PC-9 (cell line): ENCODE data around the gene MCMBP. TPM values are rescaled to one million over a fixed set of nuclear protein-coding genes. Genes with fewer than 3 reads are reported as not detected.

ENCODE experiments used
- BruUV-seq: library from RNA; stranded (reverse); fragments of 400-500 nt; replicated peaks from 2 replicates; lab custom pipeline; 2021; lab: Mats Ljungman, UMichigan
- CTCF ChIA-PET: fragments of 300-600 bp; sonication (Branson Sonifier 250); formaldehyde crosslinking; loops from one replicate; lab custom pipeline; 2022; ENCODE audit warnings: antibody characterized with exemption; lab: Charles Lee
- POLR2A ChIA-PET: fragments of 300-600 bp; sonication (Branson Sonifier 250); formaldehyde crosslinking; loops from one replicate; lab custom pipeline; 2022; ENCODE audit warnings: antibody characterized with exemption; ENCODE audit not compliant: unreplicated experiment; lab: Charles Lee
- DNase-seq, 2 experiments: peaks; one replicate each; pipeline versions ENCODE4 v3.0.0 to v3.0.0-alpha.2; 2015 to 2022; ENCODE audit warnings: mixed read lengths in 1 of 2
- H2AFZ ChIP-seq: fragments of 200-600 bp; sonication (generic); 2 replicates; pipeline ENCODE4 v1.8.1; 2017; ENCODE audit warnings: antibody characterized with exemption
- H3F3A ChIP-seq: fragments of 200-600 bp; sonication (generic); 2 replicates; pipeline ENCODE4 v1.8.1; 2017; ENCODE audit warnings: antibody characterized with exemption, mild to moderate bottlenecking, low read depth; ENCODE audit not compliant: insufficient read depth
- H3K27ac ChIP-seq: fragments of 200-600 bp; sonication (generic); 2 replicates; pipeline ENCODE4 v1.6.1; 2016; ENCODE audit warnings: mixed run types
- H3K27me3 ChIP-seq: fragments of 200-600 bp; sonication (generic); 2 replicates; pipeline ENCODE4 v1.6.1; 2016; ENCODE audit warnings: low read depth, mixed run types; ENCODE audit not compliant: insufficient read depth
- H3K36me3 ChIP-seq: fragments of 200-600 bp; sonication (generic); 2 replicates; pipeline ENCODE4 v1.6.1; 2016; ENCODE audit warnings: low read depth, mixed run types
- H3K4me1 ChIP-seq: fragments of 200-600 bp; sonication (generic); replicated peaks from 2 replicates; pipeline ENCODE4 v1.6.1; 2016; ENCODE audit warnings: mixed run types; ENCODE audit not compliant: insufficient read depth
- H3K4me2 ChIP-seq: fragments of 200-600 bp; sonication (generic); 2 replicates; pipeline ENCODE4 v1.6.1; 2017; ENCODE audit warnings: mixed run types
- H3K4me3 ChIP-seq: fragments of 200-600 bp; sonication (generic); 2 replicates; pipeline ENCODE4 v1.6.1; 2016; ENCODE audit warnings: mixed run types
- H3K79me2 ChIP-seq: fragments of 200-600 bp; sonication (generic); 2 replicates; pipeline ENCODE4 v1.6.1; 2017; ENCODE audit warnings: low read depth, mixed run types
- H3K9me2 ChIP-seq: fragments of 200-600 bp; sonication (generic); 2 replicates; pipeline ENCODE4 v1.8.1; 2017; ENCODE audit warnings: mild to moderate bottlenecking; ENCODE audit not compliant: insufficient read depth
- H3K9me3 ChIP-seq: fragments of 200-600 bp; sonication (generic); 2 replicates; pipeline ENCODE4 v1.8.1; 2016; ENCODE audit warnings: low read depth; ENCODE audit not compliant: insufficient read depth
- H4K20me1 ChIP-seq: fragments of 200-600 bp; sonication (generic); 2 replicates; pipeline ENCODE4 v1.8.1; 2017; ENCODE audit not compliant: insufficient read depth
- EZH2 ChIP-seq: fragments of 200-600 bp; sonication (generic); IDR thresholded peaks from 2 replicates; pipeline ENCODE4 v1.8.0; 2017; ENCODE audit warnings: antibody characterized with exemption, low read depth
- intact Hi-C: fragments of 100-400 bp; cut with micrococcal nuclease; formaldehyde crosslinking; loops from one replicate; pipeline ENCODE4 v1.10.0; 2022; ENCODE audit not compliant: unreplicated experiment
- total RNA-seq: library from RNA; stranded (reverse); gene quantifications from 2 replicates; pipeline ENCODE4 v1.2.3, GENCODE V29; 2021
- TF ChIP-seq, protein P1 (sequence below): fragments of 200-600 bp; sonication (generic); conservative IDR thresholded peaks from 2 replicates; pipeline ENCODE4 v1.6.1; 2017; ENCODE audit warnings: mixed run types, antibody characterized with exemption, mild to moderate bottlenecking, moderate library complexity

MCMBP gene
- total RNA-seq, 1 experiment from 2014 or later, result 36.7 TPM

DNA sequence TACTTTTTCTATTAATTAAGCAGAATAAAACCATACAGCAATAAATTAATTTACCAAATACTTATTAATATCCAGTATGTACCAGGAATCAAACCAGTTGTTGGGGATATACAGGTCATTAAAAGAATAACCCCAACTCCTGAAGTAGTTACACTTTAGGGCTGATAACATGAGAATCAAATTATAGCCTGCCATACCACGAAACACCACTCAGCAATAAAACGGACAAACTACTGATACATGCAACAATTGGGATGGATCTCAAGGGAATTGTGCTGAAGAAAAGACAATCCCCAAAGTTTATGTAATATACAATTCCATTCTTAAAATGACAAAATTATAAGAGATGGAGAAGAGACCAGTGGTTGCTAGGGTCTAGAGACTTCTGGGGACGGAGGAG is 22.7 kb downstream of the MCMBP start:
- Histone ChIP-seq H3K79me2 (no peaks in the 10 kb centered on the region), H3K27me3 (no peaks in the 10 kb centered on the region), H2AFZ (no peak overlapping the region), H4K20me1 (no peaks in the 10 kb centered on the region), H3K27ac (no peak overlapping the region), H3K9me3 (no peaks in the 10 kb centered on the region), H3K9me2 (no peaks in the 10 kb centered on the region), H3K4me3 (no peak overlapping the region), H3K4me2 (no peak overlapping the region), H3K36me3 (no peaks in the 10 kb centered on the region; the same call in 1 of the 2 replicates), H3K4me1 (no peaks in the 10 kb centered on the region), H3F3A (no peaks in the 10 kb centered on the region)
- ChIA-PET CTCF (no interaction called here), POLR2A (no interaction called here)
- no peak for TF ChIP-seq EZH2
- TF ChIP-seq, protein P1, sequence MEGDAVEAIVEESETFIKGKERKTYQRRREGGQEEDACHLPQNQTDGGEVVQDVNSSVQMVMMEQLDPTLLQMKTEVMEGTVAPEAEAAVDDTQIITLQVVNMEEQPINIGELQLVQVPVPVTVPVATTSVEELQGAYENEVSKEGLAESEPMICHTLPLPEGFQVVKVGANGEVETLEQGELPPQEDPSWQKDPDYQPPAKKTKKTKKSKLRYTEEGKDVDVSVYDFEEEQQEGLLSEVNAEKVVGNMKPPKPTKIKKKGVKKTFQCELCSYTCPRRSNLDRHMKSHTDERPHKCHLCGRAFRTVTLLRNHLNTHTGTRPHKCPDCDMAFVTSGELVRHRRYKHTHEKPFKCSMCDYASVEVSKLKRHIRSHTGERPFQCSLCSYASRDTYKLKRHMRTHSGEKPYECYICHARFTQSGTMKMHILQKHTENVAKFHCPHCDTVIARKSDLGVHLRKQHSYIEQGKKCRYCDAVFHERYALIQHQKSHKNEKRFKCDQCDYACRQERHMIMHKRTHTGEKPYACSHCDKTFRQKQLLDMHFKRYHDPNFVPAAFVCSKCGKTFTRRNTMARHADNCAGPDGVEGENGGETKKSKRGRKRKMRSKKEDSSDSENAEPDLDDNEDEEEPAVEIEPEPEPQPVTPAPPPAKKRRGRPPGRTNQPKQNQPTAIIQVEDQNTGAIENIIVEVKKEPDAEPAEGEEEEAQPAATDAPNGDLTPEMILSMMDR, result no peak
- intact Hi-C loops, result loop anchor here (2.0 to 10.0 kb wide), 2 partner anchors 163 to 645 kb away; partner anchors contain the start of gene GRK5
- BruUV-seq, result no TSS peak
- no peak for DNase-seq

DNA sequence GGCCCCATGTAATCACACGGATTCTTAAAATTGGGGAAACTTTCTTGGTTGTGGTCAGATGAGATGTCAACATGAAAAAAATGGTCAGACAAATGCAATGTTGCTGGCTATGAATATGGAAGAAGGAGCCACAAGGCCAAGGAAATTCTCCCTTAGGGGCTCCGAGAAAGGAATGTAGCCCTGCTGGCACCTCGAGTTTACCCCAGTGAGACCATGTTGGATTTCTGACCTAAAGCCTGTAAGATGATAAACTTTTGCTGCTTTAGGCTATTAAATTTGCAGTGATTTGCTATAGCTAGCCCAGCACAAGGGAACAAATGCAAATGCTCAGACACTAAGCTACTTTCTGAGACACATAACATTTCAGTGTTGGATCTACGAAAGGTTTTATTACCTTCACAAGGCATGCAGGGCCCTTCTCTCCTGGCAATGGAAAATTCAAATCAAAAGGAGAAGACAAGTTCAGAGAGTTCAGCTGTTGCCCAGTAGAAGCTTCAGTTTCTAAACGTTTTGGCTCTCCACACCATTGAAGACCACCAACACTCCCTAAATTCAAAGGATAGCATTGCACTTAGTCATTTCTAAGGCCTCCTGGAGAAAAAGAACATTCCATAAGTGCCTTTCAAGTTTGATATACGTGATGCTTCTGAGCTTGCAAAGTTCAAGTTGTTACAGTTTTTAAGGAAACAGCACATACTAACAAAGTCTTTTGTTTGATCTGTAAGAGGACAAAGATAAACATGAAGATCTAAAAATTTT is 23.4 kb downstream of the MCMBP start:
- DNase-seq, result peak; percentile 22 to 40
- no TSS peak for BruUV-seq

DNA sequence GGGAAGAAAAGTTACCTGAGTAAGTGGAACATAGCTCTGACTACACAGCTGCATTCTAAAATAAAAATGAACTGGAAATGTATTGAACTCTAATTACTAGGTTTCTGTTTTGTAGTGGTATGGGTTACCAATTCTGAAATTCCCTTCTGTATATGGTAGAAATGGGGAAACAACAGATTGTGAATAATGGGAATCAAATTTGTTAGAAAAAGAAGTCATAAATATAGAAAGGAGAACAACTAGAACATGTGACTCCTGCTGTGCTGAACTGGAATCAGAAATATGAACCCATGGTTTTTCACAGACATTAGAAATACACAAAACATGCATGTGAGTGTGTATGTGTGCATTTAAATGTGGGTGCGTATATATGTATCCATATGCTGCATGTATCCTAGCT is 27.0 kb downstream of the MCMBP start:
- Histone ChIP-seq H3F3A (no peaks in the 10 kb centered on the region), H3K36me3 (peaks cover 5% of the 10 kb centered on the region; the same call in 1 of the 2 replicates)
- CTCF ChIA-PET, result no interaction called here

More for the DNA sequence above, 23.4 kb downstream of the MCMBP start:
- no peak for TF ChIP-seq EZH2
- TF ChIP-seq, protein P1, result no peak
- Histone ChIP-seq H3K4me1 (no peaks in the 10 kb centered on the region), H3K27ac (0 out of 2 replicates have a peak overlapping the region, but pooled peaks have one; percentile 37), H3K9me2 (no peaks in the 10 kb centered on the region), H3K4me2 (no peak overlapping the region), H3K9me3 (no peaks in the 10 kb centered on the region), H3K36me3 (no peaks in the 10 kb centered on the region; the same call in 1 of the 2 replicates), H3F3A (no peaks in the 10 kb centered on the region), H2AFZ (no peak overlapping the region), H3K4me3 (no peak overlapping the region), H4K20me1 (no peaks in the 10 kb centered on the region), H3K79me2 (no peaks in the 10 kb centered on the region), H3K27me3 (no peaks in the 10 kb centered on the region)
- ChIA-PET POLR2A (interaction anchor here (0.6 kb wide), 1 partner anchor 161 kb away, joined by 3 read pairs; no protein-coding TSS in a partner anchor), CTCF (no interaction called here)
- intact Hi-C loops, result loop anchor here (2.0 kb wide), 1 partner anchor 162 kb away; no protein-coding TSS in a partner anchor

More for the DNA sequence above, 27.0 kb downstream of the MCMBP start:
- no peaks in the 10 kb centered on the region for H3K9me3 ChIP-seq
- intact Hi-C loops, result no loop called here
- H4K20me1 ChIP-seq, result no peaks in the 10 kb centered on the region
- no peak overlapping the region for H3K4me3 ChIP-seq
- POLR2A ChIA-PET, result no interaction called here
- no peaks in the 10 kb centered on the region for H3K9me2 ChIP-seq
- TF ChIP-seq, protein P1, result no peak
- no peak for TF ChIP-seq EZH2
- no peaks in the 10 kb centered on the region for H3K79me2 ChIP-seq
- no peaks in the 10 kb centered on the region for H3K27me3 ChIP-seq
- no peak overlapping the region for H3K27ac ChIP-seq
- no peak overlapping the region for H3K4me2 ChIP-seq
- no TSS peak for BruUV-seq
- H2AFZ ChIP-seq, result no peak overlapping the region
- no peaks in the 10 kb centered on the region for H3K4me1 ChIP-seq
- DNase-seq, result no peak
